Measurements from ENCODE around the gene SLC22A5.
A peak's percentile ranks its signal among the peaks of the same experiment; 100 is the strongest.

SLC22A5 gene

GRCh38 chr5:132368186-132368585 is 1.3 kb upstream of the SLC22A5 start:
- DNase-seq = no peak

GRCh38 chr5:132369007-132369473 is 470 bp upstream of the SLC22A5 start:
- no peak for DNase-seq

GRCh38 chr5:132370181-132370970 is 866 bp downstream of the SLC22A5 start:
- no peak for DNase-seq

- no peak for DNase-seq
Measured at GRCh38 chr5:132370971-132371602, 1.6 kb downstream of the SLC22A5 start.

GRCh38 chr5:132371603-132371994 is 2.1 kb downstream of the SLC22A5 start:
- no peak for DNase-seq

- DNase-seq = peak; percentile 19
Measured at GRCh38 chr5:132372127-132372526, 2.6 kb downstream of the SLC22A5 start.

GRCh38 chr5:132372542-132372941 is 3.0 kb downstream of the SLC22A5 start:
- DNase-seq = no peak

- no peak for DNase-seq
Measured at GRCh38 chr5:132375957-132376356, 6.4 kb downstream of the SLC22A5 start.

GRCh38 chr5:132376694-132377641 is 7.5 kb downstream of the SLC22A5 start:
- DNase-seq = no peak

GRCh38 chr5:132377738-132378137 is 8.2 kb downstream of the SLC22A5 start:
- DNase-seq = no peak

- DNase-seq = no peak
Measured at GRCh38 chr5:132378580-132378979, 9.1 kb downstream of the SLC22A5 start.

- no peak for DNase-seq
Measured at GRCh38 chr5:132380047-132380446, 10.5 kb downstream of the SLC22A5 start.

GRCh38 chr5:132380741-132381140 is 11.2 kb downstream of the SLC22A5 start:
- no peak for DNase-seq

GRCh38 chr5:132381614-132382013 is 12.1 kb downstream of the SLC22A5 start:
- no peak for DNase-seq

GRCh38 chr5:132383261-132383660 is 13.8 kb downstream of the SLC22A5 start:
- no peak for DNase-seq

GRCh38 chr5:132383984-132384383 is 14.5 kb downstream of the SLC22A5 start:
- no peak for DNase-seq

GRCh38 chr5:132384506-132385050 is 15.1 kb downstream of the SLC22A5 start:
- no peak for DNase-seq

GRCh38 chr5:132385326-132386105 is 16.0 kb downstream of the SLC22A5 start:
- DNase-seq = no peak

- DNase-seq = no peak
Measured at GRCh38 chr5:132386644-132387286, 17.3 kb downstream of the SLC22A5 start.

- no peak for DNase-seq
Measured at GRCh38 chr5:132387640-132388117, 18.2 kb downstream of the SLC22A5 start.
